ENCODE results near the gene CAPN14. TPM values are rescaled to one million over a fixed set of nuclear protein-coding genes. Genes with fewer than 3 reads are reported as not detected.

The CAPN14 gene
- total RNA-seq, 4 donors from 2014 or later = 0.14 to 0.16 TPM; not detected in 2

DNA sequence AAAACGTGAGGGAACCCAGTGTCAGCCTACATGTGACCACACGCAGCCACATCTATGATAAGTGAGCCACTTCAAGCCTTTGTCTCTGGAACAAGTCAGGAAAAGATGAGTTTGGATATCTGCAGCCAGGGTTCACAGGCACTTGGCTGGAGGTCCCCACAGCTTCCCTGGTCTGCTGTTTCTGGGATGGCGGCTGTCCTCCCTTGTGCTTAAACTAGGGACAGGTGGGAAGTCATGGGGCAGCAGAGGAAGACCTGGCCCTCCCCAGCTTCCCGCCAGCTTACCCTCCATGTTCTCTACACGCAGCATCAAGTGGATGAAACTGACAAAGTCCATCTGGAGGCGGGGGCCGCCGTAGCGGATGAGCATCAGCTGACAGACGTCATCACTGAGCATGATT lies 40.6 kb downstream of the CAPN14 start:
- no peak for DNase-seq
- 81 to 82% methylated on average over 6 to 10 of the region's 10 CpGs for WGBS, 2 donors (ENCODE audit: low coverage in 1 of 2)
- in situ Hi-C loops (cut with MboI; ENCODE audit: low pct_ligation_motif_present in 1 of 4, low pct_unique_long_range_greater_than_20kb in 1 of 4, low sequenced_read_pairs in 3 of 4) = loop anchor here in 2 of 4 donors (10.0 kb wide), 2 partner anchors 452 to 462 kb away; no protein-coding TSS in a partner anchor
- H3K36me3 ChIP-seq = no peaks in the 10 kb centered on the region
- TF ChIP-seq, protein P1, sequence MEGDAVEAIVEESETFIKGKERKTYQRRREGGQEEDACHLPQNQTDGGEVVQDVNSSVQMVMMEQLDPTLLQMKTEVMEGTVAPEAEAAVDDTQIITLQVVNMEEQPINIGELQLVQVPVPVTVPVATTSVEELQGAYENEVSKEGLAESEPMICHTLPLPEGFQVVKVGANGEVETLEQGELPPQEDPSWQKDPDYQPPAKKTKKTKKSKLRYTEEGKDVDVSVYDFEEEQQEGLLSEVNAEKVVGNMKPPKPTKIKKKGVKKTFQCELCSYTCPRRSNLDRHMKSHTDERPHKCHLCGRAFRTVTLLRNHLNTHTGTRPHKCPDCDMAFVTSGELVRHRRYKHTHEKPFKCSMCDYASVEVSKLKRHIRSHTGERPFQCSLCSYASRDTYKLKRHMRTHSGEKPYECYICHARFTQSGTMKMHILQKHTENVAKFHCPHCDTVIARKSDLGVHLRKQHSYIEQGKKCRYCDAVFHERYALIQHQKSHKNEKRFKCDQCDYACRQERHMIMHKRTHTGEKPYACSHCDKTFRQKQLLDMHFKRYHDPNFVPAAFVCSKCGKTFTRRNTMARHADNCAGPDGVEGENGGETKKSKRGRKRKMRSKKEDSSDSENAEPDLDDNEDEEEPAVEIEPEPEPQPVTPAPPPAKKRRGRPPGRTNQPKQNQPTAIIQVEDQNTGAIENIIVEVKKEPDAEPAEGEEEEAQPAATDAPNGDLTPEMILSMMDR (IDR thresholded peaks at IDR 0.05) = no peak
- no peak for TF ChIP-seq EP300 (IDR thresholded peaks at IDR 0.05; ENCODE audit: low read depth)
- no peak for TF ChIP-seq POLR2A (IDR thresholded peaks at IDR 0.05)
- no peak for TF ChIP-seq POLR2AphosphoS5 (IDR thresholded peaks at IDR 0.05)
- H3K4me3 ChIP-seq = no peak overlapping the region
- no peaks in the 10 kb centered on the region for H3K27me3 ChIP-seq
- no peaks in the 10 kb centered on the region for H3K9me3 ChIP-seq
- H3K27ac ChIP-seq = no peak overlapping the region
- intact Hi-C loops (cut with DNase I; ENCODE audit: low total_unique reads) = no loop called here
- no peaks in the 10 kb centered on the region for H3K4me1 ChIP-seq

DNA sequence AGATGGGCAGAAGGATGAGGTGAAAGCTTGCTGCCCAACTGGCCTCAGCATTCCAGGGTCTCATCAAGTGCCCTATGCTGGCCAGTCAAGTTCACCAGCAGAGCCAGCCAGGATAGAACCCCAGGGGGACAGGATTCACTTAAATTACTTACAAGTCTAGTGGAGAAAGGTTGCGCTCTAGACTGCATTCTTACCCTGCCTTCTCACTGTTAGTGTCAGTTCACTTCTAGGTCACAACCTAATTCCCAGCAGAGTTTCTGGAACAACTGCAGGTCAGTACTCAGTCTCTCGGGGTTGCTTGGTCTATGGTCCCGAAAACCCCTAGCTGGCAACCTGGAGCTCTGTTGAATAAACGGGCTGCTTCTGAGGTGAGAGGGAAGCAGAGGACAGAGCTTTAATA lies 46.2 kb downstream of the CAPN14 start:
- in situ Hi-C loops (cut with MboI; ENCODE audit: low pct_ligation_motif_present in 1 of 4, low pct_unique_long_range_greater_than_20kb in 1 of 4, low sequenced_read_pairs in 3 of 4) (loop anchor here (10.0 to 25.0 kb wide), 6 partner anchors 166 to 1009 kb away; no protein-coding TSS in a partner anchor), intact Hi-C loops (cut with DNase I; ENCODE audit: low total_unique reads) (loop anchor here (5.0 kb wide), 1 partner anchor 459 kb away; no protein-coding TSS in a partner anchor)
- Histone ChIP-seq H3K36me3 (no peaks in the 10 kb centered on the region), H3K4me3 (no peak overlapping the region), H3K27ac (no peak overlapping the region), H3K4me1 (no peaks in the 10 kb centered on the region), H3K27me3 (no peaks in the 10 kb centered on the region), H3K9me3 (no peaks in the 10 kb centered on the region)
- no peak for TF ChIP-seq POLR2A (IDR thresholded peaks at IDR 0.05)
- no peak for TF ChIP-seq EP300 (IDR thresholded peaks at IDR 0.05; ENCODE audit: low read depth)
- no peak for TF ChIP-seq POLR2AphosphoS5 (IDR thresholded peaks at IDR 0.05)
- TF ChIP-seq, protein P1 (IDR thresholded peaks at IDR 0.05) = no peak
- no peak for DNase-seq
- WGBS, 2 donors (ENCODE audit: low coverage in 1 of 2) = 81 to 90% methylated on average over 2 to 4 of the region's 4 CpGs

DNA sequence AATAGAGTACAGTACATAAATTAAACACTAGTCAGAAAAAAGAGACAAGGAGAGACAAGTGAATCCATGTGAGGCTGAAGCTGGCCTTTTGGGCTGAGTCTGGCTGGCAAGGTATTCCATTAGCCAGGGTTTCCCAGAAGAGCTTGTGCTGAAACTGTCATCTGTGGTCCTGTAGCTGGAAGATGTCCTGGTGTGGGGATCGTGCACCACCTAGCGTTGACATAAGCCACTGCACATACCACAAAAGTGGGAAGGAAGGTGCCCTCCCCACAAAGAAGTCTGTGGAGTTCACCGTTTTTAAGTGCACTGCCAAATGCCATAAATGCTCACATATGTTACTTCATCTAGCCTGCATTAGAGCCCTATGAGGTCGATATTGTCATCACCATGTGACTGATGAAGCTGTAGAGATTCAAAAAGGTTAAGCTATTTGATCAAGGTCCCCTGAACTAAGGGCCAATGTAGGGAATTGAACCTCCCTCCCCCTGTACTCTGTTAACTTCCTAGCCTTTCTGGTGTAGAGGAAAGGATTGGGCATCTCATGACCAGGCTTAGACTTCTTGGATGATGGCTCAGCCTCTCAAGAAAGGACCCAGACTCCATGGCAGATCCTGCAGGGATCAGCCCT lies 47.1 kb downstream of the CAPN14 start:
- H3K27me3 ChIP-seq = no peaks in the 10 kb centered on the region
- TF ChIP-seq, protein P1 (IDR thresholded peaks at IDR 0.05) = peak; percentile 80 to 88 (median 85)
- no peak for TF ChIP-seq POLR2A (IDR thresholded peaks at IDR 0.05)
- no peaks in the 10 kb centered on the region for H3K9me3 ChIP-seq
- in situ Hi-C loops (cut with MboI; ENCODE audit: low pct_ligation_motif_present in 1 of 4, low pct_unique_long_range_greater_than_20kb in 1 of 4, low sequenced_read_pairs in 3 of 4) (loop anchor here (10.0 to 25.0 kb wide), 6 partner anchors 167 to 1008 kb away; no protein-coding TSS in a partner anchor), intact Hi-C loops (cut with DNase I; ENCODE audit: low total_unique reads) (loop anchor here (5.0 kb wide), 1 partner anchor 458 kb away; no protein-coding TSS in a partner anchor)
- no peaks in the 10 kb centered on the region for H3K4me1 ChIP-seq
- no peak overlapping the region for H3K27ac ChIP-seq
- peak; percentile 47 for DNase-seq
- WGBS, 2 donors (ENCODE audit: low coverage in 1 of 2) = 0% methylated on average over 1 to 4 of the region's 4 CpGs
- H3K4me3 ChIP-seq = no peak overlapping the region
- H3K36me3 ChIP-seq = no peaks in the 10 kb centered on the region

DNA sequence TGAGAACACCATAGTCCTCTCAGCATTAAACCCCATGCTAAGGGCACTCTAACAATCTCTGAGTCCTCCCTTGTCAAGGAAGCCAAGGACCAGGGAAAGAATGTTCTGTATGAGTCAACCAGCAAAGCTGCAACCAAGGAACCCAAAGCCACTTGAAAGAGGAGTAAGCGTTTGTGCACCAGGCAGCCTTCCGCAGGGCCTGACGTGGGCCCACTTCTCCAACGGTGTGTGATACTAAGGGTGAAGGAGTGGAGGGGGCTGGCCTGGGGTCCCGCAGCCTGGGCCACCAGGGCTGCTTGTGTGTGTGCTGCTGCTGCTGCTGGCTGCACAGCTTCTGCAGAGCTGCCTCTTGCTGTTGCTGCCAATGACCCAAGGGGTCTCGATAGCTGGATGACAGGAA lies 49.0 kb downstream of the CAPN14 start:
- intact Hi-C loops (cut with DNase I; ENCODE audit: low total_unique reads) (no loop called here), in situ Hi-C loops (cut with MboI; ENCODE audit: low pct_ligation_motif_present in 1 of 4, low pct_unique_long_range_greater_than_20kb in 1 of 4, low sequenced_read_pairs in 3 of 4) (loop anchor here (10.0 to 25.0 kb wide), 5 partner anchors 169 to 1006 kb away; no protein-coding TSS in a partner anchor)
- no peak for TF ChIP-seq POLR2AphosphoS5 (IDR thresholded peaks at IDR 0.05)
- H3K27me3 ChIP-seq = no peaks in the 10 kb centered on the region
- no peaks in the 10 kb centered on the region for H3K4me1 ChIP-seq
- no peaks in the 10 kb centered on the region for H3K36me3 ChIP-seq
- no peak for DNase-seq
- no peak overlapping the region for H3K27ac ChIP-seq
- H3K9me3 ChIP-seq = no peaks in the 10 kb centered on the region
- 93% methylated on average over 6 of the region's 6 CpGs; no CpG with 5 or more reads in 1 of the 2 donors for WGBS, 2 donors (ENCODE audit: low coverage in 1 of 2)
- H3K4me3 ChIP-seq = no peak overlapping the region

All from transverse colon (tissue), 4 donors.